NCI-H1048 (cell line): ENCODE measurements around the gene JAM3.
A peak's percentile ranks its signal among the peaks of the same experiment; 100 is the strongest.

Experiments used
- DNase-seq: peaks from one replicate; lab custom pipeline; 2025; lab: John Stamatoyannopoulos, UW

JAM3 gene

GRCh38 chr11:134068829-134069425 is at the start of gene JAM3:
Gene JAM3 (plus strand): TSS chr11:134069072. CDS start chr11:134069084, 12 bp downstream.
- DNase-seq, result peak; percentile 36

GRCh38 chr11:134019500-134019899 is 49.4 kb upstream of the JAM3 start:
- no peak for DNase-seq

- DNase-seq, result no peak
Measured at GRCh38 chr11:134020598-134020997, 48.3 kb upstream of the JAM3 start.

DNA sequence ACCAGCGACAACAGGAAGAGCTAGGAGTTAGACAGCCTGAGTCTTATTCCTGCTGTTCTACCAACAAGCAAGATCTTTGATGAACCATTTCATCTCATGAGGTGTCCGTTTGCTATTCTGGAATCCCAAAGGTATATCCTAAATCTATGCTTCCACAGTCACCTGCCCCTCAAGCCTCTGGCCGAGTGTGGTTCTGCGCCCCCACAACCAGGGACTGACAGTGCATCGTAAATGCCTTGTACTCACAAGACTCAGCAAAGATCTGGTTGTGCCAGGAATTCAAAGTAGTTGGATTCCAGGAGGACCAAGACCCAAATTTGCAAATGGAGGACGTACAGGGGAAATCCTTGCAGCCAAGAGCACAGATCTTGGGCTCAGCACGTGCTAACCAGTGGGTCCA is 47.5 kb upstream of the JAM3 start:
- DNase-seq, result no peak

- DNase-seq, result no peak
Measured at GRCh38 chr11:134022748-134023147, 46.1 kb upstream of the JAM3 start.

DNA sequence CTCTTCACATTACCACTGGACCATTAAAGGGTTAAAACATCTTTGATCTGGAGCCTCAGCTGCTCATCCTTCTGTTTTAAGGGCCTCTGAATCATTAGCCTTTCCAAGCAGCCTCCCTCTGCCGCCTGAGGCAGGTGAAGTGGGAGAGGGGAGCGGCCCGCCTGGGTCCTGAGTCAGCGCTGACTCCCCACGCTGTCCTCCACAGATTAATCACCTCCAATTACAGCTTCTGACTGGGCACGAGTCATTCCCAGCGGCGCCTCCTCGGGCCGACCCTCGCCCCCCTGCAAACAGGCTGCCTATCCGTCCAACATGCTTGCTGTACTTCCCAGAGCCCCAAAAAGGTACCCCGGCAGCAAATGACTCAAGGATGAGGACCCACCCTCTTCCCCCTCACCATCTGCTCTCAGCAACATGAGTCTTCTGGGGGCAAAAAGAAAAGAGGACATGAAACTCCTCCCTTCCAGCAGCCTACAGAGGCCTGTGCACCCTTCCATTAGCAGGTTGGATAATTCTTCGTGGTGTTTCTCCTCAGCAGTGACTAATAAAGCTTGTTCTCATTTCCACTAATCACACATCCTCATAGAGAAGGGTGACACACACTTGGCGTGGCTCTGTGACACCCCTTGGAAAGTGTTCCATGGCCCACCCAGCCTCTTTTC is 44.3 kb upstream of the JAM3 start:
- no peak for DNase-seq

GRCh38 chr11:134025082-134025429 is 43.8 kb upstream of the JAM3 start:
- DNase-seq, result no peak

DNA sequence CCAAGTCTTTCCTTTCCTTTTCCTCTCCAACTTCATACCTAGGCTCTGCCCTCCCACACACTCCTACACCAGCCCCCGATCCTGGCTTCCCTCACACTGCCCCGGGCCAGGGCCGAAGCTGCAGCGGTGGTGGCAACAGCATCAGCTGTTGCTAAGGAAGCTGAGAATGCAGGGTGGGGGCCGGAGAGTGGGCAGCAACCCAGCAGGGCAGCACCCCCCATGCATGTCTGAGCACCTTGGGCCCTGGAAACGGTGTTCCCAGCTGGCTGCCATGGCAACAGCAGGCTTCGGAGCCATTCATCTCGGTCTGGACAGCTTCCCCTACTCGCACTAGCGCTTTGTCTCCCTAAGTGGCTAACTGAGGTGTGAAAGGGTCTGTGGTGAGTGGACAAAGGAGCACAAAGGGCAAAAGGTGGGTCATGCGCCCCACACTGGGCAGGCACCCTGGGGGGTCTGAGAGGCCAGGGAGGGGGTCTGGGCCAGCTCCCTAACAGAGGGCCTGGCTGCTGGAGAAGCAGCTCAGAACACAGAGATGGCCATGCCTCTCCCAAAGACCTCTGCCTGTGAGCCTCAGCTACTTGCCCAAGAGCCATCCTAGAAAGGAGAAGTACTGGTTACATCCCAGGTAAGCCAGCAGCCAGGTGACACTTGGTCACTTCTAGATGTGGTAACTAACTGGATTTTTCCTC is 42.1 kb upstream of the JAM3 start:
- no peak for DNase-seq

DNA sequence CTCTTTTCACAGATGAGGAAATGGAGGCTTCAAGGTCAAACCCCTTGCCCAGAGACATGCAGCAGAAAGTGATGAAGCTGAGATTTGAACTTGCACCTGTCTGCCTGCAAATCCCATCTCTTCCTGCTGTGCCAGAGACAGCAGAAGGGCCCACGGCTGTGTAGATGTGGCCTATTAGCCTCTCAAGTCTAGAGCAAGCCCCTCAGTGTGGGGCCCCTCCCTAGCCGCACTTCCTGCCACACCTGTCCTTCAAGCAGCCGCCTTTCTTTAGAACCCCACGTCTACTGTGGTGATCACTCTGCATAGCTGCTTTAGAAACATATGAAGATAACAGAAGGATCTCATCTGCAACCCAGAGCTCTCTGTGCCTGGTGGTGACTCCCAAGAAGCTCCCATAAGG is 41.2 kb upstream of the JAM3 start:
- DNase-seq, result no peak

DNA sequence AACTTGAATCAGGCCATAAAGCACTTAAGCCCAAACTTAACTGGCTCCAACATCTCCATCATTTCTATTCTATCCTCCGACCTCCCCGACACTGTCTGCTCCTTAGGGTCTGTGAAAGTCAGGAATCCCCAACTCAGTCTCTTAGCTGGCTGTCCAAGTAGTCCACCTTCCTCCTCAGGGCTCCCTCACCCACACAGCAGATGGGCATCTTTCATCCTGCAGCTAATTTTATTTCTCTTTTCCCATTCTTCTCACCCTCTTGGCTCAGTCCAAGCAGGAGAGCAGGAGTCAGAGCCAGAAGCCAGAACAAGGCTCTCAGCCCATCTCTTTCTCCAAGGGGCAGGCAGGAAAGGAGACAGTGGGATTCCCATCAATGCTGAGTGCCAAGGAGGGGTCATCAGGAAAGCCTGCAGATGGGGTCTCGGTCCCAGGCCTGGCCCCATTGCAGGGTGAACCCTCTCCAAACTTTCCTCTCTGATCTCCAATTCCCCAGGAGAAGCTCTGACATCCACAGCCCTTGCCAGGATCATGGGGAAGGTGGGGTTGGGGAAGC is 40.4 kb upstream of the JAM3 start:
- DNase-seq, result no peak

DNA sequence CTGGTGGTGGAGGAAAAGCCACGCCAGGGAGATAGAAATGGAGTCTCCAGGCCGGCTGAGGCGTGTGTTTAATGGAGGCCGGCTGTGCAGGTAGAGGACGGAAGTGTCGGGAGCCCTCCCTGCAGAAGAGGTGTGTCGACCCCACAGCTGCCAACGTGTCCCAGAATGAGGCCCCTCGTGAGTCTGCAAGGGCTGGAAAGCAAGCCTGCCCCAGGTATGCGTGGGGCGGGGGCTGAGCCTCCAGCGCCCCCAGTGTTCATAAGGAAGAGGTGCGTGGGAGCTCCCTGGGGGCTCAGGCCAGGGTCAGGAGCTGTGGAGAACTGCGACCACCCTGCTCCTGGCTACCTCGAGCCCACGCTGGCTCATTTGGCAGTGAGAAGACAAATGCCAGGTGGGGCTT is 38.0 kb upstream of the JAM3 start:
- no peak for DNase-seq

DNA sequence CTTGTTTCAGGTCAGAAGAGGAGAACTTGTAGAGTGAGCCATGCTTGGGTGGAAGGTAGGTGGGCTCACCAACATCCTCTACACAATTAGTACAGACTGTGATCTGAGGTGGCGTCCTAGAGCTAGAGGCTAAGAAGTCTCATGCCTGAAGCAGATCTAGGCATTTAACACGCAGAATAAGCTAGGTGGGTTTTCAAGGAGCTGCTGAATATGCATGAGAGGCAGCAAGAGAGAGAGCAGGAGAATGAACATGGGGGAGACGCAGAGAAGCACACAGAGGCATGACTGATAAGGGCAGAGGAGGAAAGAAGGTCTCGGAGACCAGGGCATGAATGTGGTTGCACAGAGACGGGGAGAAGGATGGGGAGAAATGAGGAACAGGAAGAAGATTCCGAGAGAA is 36.8 kb upstream of the JAM3 start:
- no peak for DNase-seq

- no peak for DNase-seq
Measured at GRCh38 chr11:134032501-134033091, 36.3 kb upstream of the JAM3 start.

DNA sequence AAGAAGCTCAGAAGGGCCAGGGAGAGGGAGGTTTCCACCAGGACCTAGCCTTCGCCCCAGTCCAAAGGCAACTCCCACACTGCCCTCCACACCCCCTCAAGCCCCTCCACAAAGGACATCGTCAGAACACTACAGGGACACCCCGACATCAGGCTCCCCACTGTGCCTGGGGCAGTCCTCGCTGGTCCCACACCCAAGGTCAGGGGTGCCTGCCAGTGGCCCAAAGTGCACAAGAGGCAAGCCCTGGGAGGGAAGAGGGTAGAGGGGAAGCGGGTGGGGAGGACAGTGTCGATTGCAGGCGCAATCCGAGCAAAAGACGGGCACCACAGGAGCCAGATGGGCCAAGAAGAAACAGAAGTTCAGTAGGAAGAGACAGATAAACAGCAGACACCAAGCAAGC is 35.6 kb upstream of the JAM3 start:
- no peak for DNase-seq

GRCh38 chr11:134033696-134034491 is 35.0 kb upstream of the JAM3 start:
- peak; percentile 42 for DNase-seq

DNA sequence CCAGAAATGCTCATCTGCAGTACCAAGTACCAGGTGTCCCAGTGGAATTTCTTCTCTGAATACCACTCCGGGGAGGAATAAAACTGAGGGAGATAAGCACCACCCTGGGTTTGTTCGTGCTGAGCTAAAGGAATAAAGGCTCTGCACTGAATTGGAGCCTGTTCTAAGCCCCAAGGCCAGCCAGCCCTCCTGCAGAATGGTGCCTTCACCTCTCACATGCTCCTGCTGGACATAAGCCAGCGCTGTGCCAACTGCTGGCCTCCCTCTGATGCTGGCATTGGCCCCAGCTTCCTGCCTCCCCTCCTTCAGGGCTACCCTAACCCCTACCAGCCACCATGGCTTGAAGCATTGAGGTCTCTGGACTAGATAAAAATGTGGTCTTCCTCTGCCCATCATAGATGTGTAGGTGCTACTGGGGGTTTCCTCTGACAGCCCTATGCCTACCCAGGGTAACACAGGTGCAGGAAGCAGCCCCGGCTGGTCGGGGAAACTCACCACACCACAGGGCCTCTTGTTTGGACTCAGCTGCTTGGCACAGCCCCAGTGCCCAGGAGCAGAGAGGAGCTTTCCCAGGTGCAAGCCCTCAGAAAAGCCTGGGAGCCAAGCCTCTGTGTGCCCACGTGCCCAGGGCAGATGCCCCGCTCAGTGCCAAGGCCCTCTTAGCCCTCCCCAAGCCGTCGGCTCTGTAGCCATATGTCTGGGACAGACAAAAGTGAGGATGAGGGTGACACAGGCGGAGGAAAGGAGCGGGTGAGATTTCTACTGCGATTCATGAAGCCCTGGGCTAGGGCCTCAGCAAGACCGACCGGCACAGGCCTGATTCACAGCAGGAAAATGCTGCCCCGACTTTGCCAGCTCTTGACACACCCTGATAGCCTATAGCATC is 34.1 kb upstream of the JAM3 start:
- no peak for DNase-seq

- DNase-seq, result no peak
Measured at GRCh38 chr11:134036492-134037045, 32.3 kb upstream of the JAM3 start.

GRCh38 chr11:134037046-134037908 is 31.6 kb upstream of the JAM3 start:
- DNase-seq, result no peak

DNA sequence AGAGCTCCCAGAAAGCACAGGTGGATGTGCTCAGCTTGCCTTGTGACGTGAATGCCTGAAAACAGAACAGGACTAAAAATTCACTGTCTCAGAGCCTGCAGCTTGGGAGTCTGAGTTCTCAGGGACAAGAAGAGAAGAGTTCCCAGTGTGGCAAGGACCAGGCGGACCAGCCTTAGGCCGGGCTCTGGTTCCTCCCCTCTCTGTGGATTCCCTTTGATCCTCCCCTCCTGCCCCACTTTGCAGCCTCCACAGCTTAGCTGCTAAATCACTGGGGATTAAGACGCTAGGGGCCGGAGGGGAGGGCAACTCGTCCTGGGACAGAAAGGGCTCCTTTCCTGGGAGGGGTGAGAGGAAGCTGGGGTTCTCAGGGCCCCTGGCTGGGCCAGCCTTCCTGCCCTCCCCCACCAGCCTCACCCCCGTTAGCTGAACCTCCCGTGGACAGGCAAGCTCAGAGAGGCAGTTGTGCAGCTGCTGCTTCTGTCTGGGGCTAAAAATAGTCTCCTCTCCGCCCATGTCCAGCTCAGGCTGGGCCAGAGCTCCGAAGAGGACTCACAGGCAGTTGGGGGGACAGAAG is 29.9 kb upstream of the JAM3 start:
- no peak for DNase-seq
